Neural cell (in vitro differentiated cells): Measurements from ENCODE around the gene PPFIA1.

Source experiments
- CTCF ChIP-seq: fragments of 450-650 bp; IDR thresholded peaks from 2 replicates; pipeline ENCODE4 v1.5.1; 2014; ENCODE audit warnings: antibody characterized with exemption, mild to moderate bottlenecking, moderate library complexity; ENCODE audit not compliant: poor library complexity, severe bottlenecking
- EP300 ChIP-seq: fragments of 450-650 bp; conservative IDR thresholded peaks from 2 replicates; pipeline ENCODE4 v1.6.1; 2014; ENCODE audit warnings: antibody characterized with exemption, mild to moderate bottlenecking, moderate library complexity; ENCODE audit not compliant: poor library complexity, severe bottlenecking
- EZH2 ChIP-seq: fragments of 200-600, 300-800 bp; shearing (Covaris generic), sonication (generic); IDR thresholded peaks from 2 replicates; pipeline ENCODE4 v1.6.1; 2014; ENCODE audit warnings: antibody characterized with exemption, low read length, borderline replicate concordance, mild to moderate bottlenecking; ENCODE audit not compliant: insufficient read depth, poor library complexity, severe bottlenecking
- MXI1 ChIP-seq: fragments of 450-650 bp; conservative IDR thresholded peaks from 2 replicates; pipeline ENCODE4 v1.6.1; 2014; ENCODE audit warnings: antibody characterized with exemption, mild to moderate bottlenecking; ENCODE audit not compliant: poor library complexity, severe bottlenecking
- POLR2AphosphoS5 ChIP-seq: IDR thresholded peaks from 2 replicates; pipeline ENCODE4 v1.6.1; 2012
- RAD21 ChIP-seq: fragments of 450-650 bp; conservative IDR thresholded peaks from 2 replicates; pipeline ENCODE4 v1.6.1; 2014; ENCODE audit warnings: antibody characterized with exemption, mild to moderate bottlenecking, moderate library complexity
- REST ChIP-seq: IDR thresholded peaks from 2 replicates; pipeline ENCODE4 v1.6.1; 2012; ENCODE audit warnings: borderline replicate concordance
- SMC3 ChIP-seq: fragments of 450-650 bp; conservative IDR thresholded peaks from 2 replicates; pipeline ENCODE4 v1.6.1; 2014; ENCODE audit warnings: antibody characterized with exemption, mild to moderate bottlenecking, moderate library complexity; ENCODE audit not compliant: poor library complexity
- TAF1 ChIP-seq: IDR thresholded peaks from 2 replicates; pipeline ENCODE4 v1.6.1; 2012; ENCODE audit warnings: low read depth

GRCh38 chr11:70292863-70293262 lies 22.4 kb downstream of the PPFIA1 start:
- TF ChIP-seq EZH2 (no peak), CTCF (no peak), SMC3 (no peak), EP300 (no peak), RAD21 (no peak), MXI1 (no peak), TAF1 (no peak), POLR2AphosphoS5 (no peak), REST (no peak)
